Hepatocyte (in vitro differentiated cells): ENCODE data around the gene EEFSEC. TPM values are rescaled to one million over a fixed set of nuclear protein-coding genes. Genes with fewer than 3 reads are reported as not detected.

ENCODE experiments used
- DNase-seq: peaks from one replicate; pipeline ENCODE4 v3.0.0-alpha.2; 2016; ENCODE audit warnings: low spot score
- H2AFZ ChIP-seq: fragments of 200-600 bp; sonication (generic); 2 replicates; pipeline ENCODE4 v1.6.0; 2016; ENCODE audit warnings: antibody characterized with exemption, mild to moderate bottlenecking
- H3K27ac ChIP-seq: fragments of 200-600 bp; sonication (generic); 2 replicates; pipeline ENCODE4 v1.5.1; 2016; ENCODE audit warnings: mild to moderate bottlenecking
- H3K27me3 ChIP-seq: fragments of 200-600 bp; sonication (generic); 2 replicates; pipeline ENCODE4 v1.6.1; 2016
- H3K36me3 ChIP-seq: fragments of 200-600 bp; sonication (generic); replicated peaks from 2 replicates; pipeline ENCODE4 v1.5.1; 2016; ENCODE audit warnings: low read depth; ENCODE audit not compliant: insufficient read depth
- H3K4me1 ChIP-seq: fragments of 200-600 bp; sonication (generic); 2 replicates; pipeline ENCODE4 v1.5.1; 2016; ENCODE audit warnings: mild to moderate bottlenecking, moderate library complexity; ENCODE audit not compliant: insufficient read depth
- H3K4me2 ChIP-seq: fragments of 200-600 bp; sonication (generic); 2 replicates; pipeline ENCODE4 v1.6.0; 2016
- H3K4me3 ChIP-seq: fragments of 200-600 bp; sonication (generic); 2 replicates; pipeline ENCODE4 v1.5.1; 2016; ENCODE audit warnings: mild to moderate bottlenecking
- H3K79me2 ChIP-seq: fragments of 200-600 bp; sonication (generic); 2 replicates; pipeline ENCODE4 v1.6.0; 2017; ENCODE audit warnings: mild to moderate bottlenecking
- H3K9me2 ChIP-seq: fragments of 200-600 bp; sonication (generic); replicated peaks from 2 replicates; pipeline ENCODE4 v1.6.0; 2017; ENCODE audit warnings: mild to moderate bottlenecking; ENCODE audit not compliant: insufficient read depth
- H3K9me3 ChIP-seq: fragments of 200-600 bp; sonication (generic); 2 replicates; pipeline ENCODE4 v1.5.1; 2016; ENCODE audit warnings: low read depth, mild to moderate bottlenecking
- H4K20me1 ChIP-seq: fragments of 200-600 bp; sonication (generic); 2 replicates; pipeline ENCODE4 v1.6.0; 2016; ENCODE audit warnings: mild to moderate bottlenecking; ENCODE audit not compliant: insufficient read depth, poor library complexity, severe bottlenecking
- CTCF ChIP-seq: fragments of 200-600 bp; sonication (generic); IDR thresholded peaks from 2 replicates; pipeline ENCODE4 v1.5.1; 2016; ENCODE audit warnings: antibody characterized with exemption, mild to moderate bottlenecking; ENCODE audit not compliant: poor library complexity
- EZH2 ChIP-seq: fragments of 200-600 bp; sonication (generic); IDR thresholded peaks from 2 replicates; pipeline ENCODE4 v1.6.1; 2016; ENCODE audit warnings: antibody characterized with exemption, mild to moderate bottlenecking, borderline replicate concordance
- EZH2phosphoT487 ChIP-seq: fragments of 200-600 bp; sonication (generic); IDR thresholded peaks from one replicate; pipeline ENCODE4 v1.6.1; 2018; ENCODE audit warnings: antibody characterized with exemption, mild to moderate bottlenecking, low read depth, moderate library complexity; ENCODE audit not compliant: unreplicated experiment, severe bottlenecking
- WGBS: methylation state at CpG from one replicate; pipeline ENCODE4 v1.1.6; 2016; ENCODE audit warnings: low lambda C conversion rate; ENCODE audit errors: missing lambda C conversion rate; 5-methylcytosine and 5-hydroxymethylcytosine counted together
- polyA plus RNA-seq: library from polyadenylated mRNA; unstranded; fragments of >200 nt; fragmentation: Nextera tagmentation; extraction: Ambion mirVana; gene quantifications from 2 replicates; pipeline ENCODE4 v1.2.1, GENCODE V29; 2016
- total RNA-seq: library from RNA; depleted of rRNA; stranded (reverse); fragments of >200 nt; gene quantifications from 2 replicates; pipeline ENCODE4 v1.2.3, GENCODE V29; 2014

The EEFSEC gene
- total and polyA plus RNA-seq, 2 experiments from 2014 or later: 9.8 to 17.5 TPM

- WGBS: 77% methylated on average over 24 of the region's 24 CpGs
- no peaks in the 10 kb centered on the region for H3K9me3 ChIP-seq
- no peaks in the 10 kb centered on the region for H4K20me1 ChIP-seq
- H3K4me1 ChIP-seq: peaks cover 2% of the 10 kb centered on the region
- H3K4me2 ChIP-seq: no peak overlapping the region
- DNase-seq: no peak
- no peak overlapping the region for H3K4me3 ChIP-seq
- H3K9me2 ChIP-seq: no peaks in the 10 kb centered on the region
- no peaks in the 10 kb centered on the region for H3K27me3 ChIP-seq
- no peaks in the 10 kb centered on the region for H3K79me2 ChIP-seq
- H3K36me3 ChIP-seq: no peaks in the 10 kb centered on the region
- H3K27ac ChIP-seq: no peak overlapping the region
- no peak for TF ChIP-seq EZH2phosphoT487
- TF ChIP-seq EZH2: no peak
- TF ChIP-seq CTCF: no peak
- H2AFZ ChIP-seq: no peak overlapping the region
These were observed 246.1 kb downstream of the EEFSEC start for GRCh38 chr3:128399221-128399915.

GRCh38 chr3:128400671-128401070, 247.4 kb downstream of the EEFSEC start:
- Histone ChIP-seq H3K9me3 (no peaks in the 10 kb centered on the region), H3K79me2 (no peaks in the 10 kb centered on the region), H2AFZ (no peak overlapping the region), H3K36me3 (no peaks in the 10 kb centered on the region), H3K9me2 (no peaks in the 10 kb centered on the region), H3K27ac (no peak overlapping the region), H3K4me3 (no peak overlapping the region), H3K4me1 (peaks cover 2% of the 10 kb centered on the region), H3K4me2 (no peak overlapping the region), H3K27me3 (no peaks in the 10 kb centered on the region), H4K20me1 (no peaks in the 10 kb centered on the region)
- DNase-seq: no peak
- 92% methylated on average over 11 of the region's 11 CpGs for WGBS
- TF ChIP-seq EZH2phosphoT487 (no peak), EZH2 (no peak), CTCF (no peak)

GRCh38 chr3:128402319-128402718, 249.0 kb downstream of the EEFSEC start:
- H3K27ac ChIP-seq: no peak overlapping the region
- no peak for DNase-seq
- no peak overlapping the region for H3K4me3 ChIP-seq
- no peak overlapping the region for H2AFZ ChIP-seq
- no peaks in the 10 kb centered on the region for H3K9me3 ChIP-seq
- H3K4me1 ChIP-seq: peaks cover 2% of the 10 kb centered on the region
- no peak overlapping the region for H3K4me2 ChIP-seq
- TF ChIP-seq CTCF (no peak), EZH2phosphoT487 (no peak), EZH2 (no peak)
- no peaks in the 10 kb centered on the region for H3K9me2 ChIP-seq
- no peaks in the 10 kb centered on the region for H4K20me1 ChIP-seq
- no peaks in the 10 kb centered on the region for H3K79me2 ChIP-seq
- H3K27me3 ChIP-seq: no peaks in the 10 kb centered on the region
- no peaks in the 10 kb centered on the region for H3K36me3 ChIP-seq
- WGBS: 73% methylated on average over 11 of the region's 11 CpGs
